OCI-LY1 (cell line): ENCODE data around the gene NDRG4.

Experiments
- CTCF ChIP-seq: fragments of 200-600 bp; sonication (generic), shearing (Covaris generic); IDR thresholded peaks from 2 replicates; pipeline ENCODE4 v1.5.1; 2017; ENCODE audit warnings: mild to moderate bottlenecking, antibody characterized with exemption, low read length, moderate library complexity, mixed read lengths
- EZH2 ChIP-seq: fragments of 200-600 bp; sonication (generic), shearing (Covaris generic); IDR thresholded peaks from 2 replicates; pipeline ENCODE4 v1.8.0; 2017; ENCODE audit warnings: borderline replicate concordance, mixed run types, mild to moderate bottlenecking, antibody characterized with exemption, low read length, moderate library complexity, mixed read lengths

GRCh38 chr16:58490065-58490464 is 9.9 kb upstream of the NDRG4 start:
- TF ChIP-seq CTCF (no peak), EZH2 (no peak)
